T-helper 1 cell treated with Interleukin-12 subunit alpha and Interleukin-12 subunit beta and Interleukin-4 antibody, amounts not matched to agents 30 μg/mL and 1 μg/mL, for 36 hours (primary cell): ENCODE measurements around the gene RIF1.
A peak's percentile ranks its signal among the peaks of the same experiment; 100 is the strongest.
"Not testable (repeated sequence)": the region's sequence is repeated elsewhere in the genome, so short reads cannot be mapped to it uniquely, and the experiment has no call there.

ENCODE experiments used
- H3K27ac Mint-ChIP-seq: one replicate; pipeline ENCODE4 v1.8.0; 2021; ENCODE audit warnings: mild to moderate bottlenecking, mixed read lengths
- H3K27me3 Mint-ChIP-seq: one replicate; pipeline ENCODE4 v1.8.0; 2021; ENCODE audit warnings: low read depth, mixed read lengths
- H3K36me3 Mint-ChIP-seq: one replicate; pipeline ENCODE4 v1.8.0; 2021; ENCODE audit warnings: low read depth, mixed read lengths
- H3K4me1 Mint-ChIP-seq: one replicate; pipeline ENCODE4 v1.8.0; 2021; ENCODE audit warnings: low read depth, mixed read lengths
- H3K4me3 Mint-ChIP-seq: one replicate; pipeline ENCODE4 v1.8.0; 2021; ENCODE audit warnings: mild to moderate bottlenecking, moderate library complexity, mixed read lengths
- H3K9me3 Mint-ChIP-seq: one replicate; pipeline ENCODE4 v1.8.0; 2021; ENCODE audit warnings: mixed read lengths

The RIF1 gene

GRCh38 chr2:151403914-151404313 lies 5.8 kb upstream of the RIF1 start:
- Mint-ChIP-seq H3K4me1 (no peaks in the 10 kb centered on the region), H3K9me3 (no peaks in the 10 kb centered on the region), H3K27ac (no peak overlapping the region), H3K4me3 (no peak overlapping the region), H3K27me3 (peaks cover 7% of the 10 kb centered on the region), H3K36me3 (no peaks in the 10 kb centered on the region)

GRCh38 chr2:151405376-151405775 lies 4.3 kb upstream of the RIF1 start:
- Mint-ChIP-seq H3K4me3 (no peak overlapping the region), H3K36me3 (peaks cover under 1% of the 10 kb centered on the region), H3K27ac (no peak overlapping the region), H3K9me3 (no peaks in the 10 kb centered on the region), H3K4me1 (peaks cover 3% of the 10 kb centered on the region), H3K27me3 (peaks cover 7% of the 10 kb centered on the region)

- peaks cover 13% of the 10 kb centered on the region for H3K4me1 Mint-ChIP-seq
- H3K36me3 Mint-ChIP-seq = peaks cover 3% of the 10 kb centered on the region
- H3K27ac Mint-ChIP-seq = no peak overlapping the region
- no peaks in the 10 kb centered on the region for H3K9me3 Mint-ChIP-seq
- peaks cover 7% of the 10 kb centered on the region for H3K27me3 Mint-ChIP-seq
- no peak overlapping the region for H3K4me3 Mint-ChIP-seq
These were observed 2.4 kb upstream of the RIF1 start for GRCh38 chr2:151407281-151407680.

- peaks cover 11% of the 10 kb centered on the region for H3K36me3 Mint-ChIP-seq
- H3K4me3 Mint-ChIP-seq = peak overlapping the region; percentile 90
- peak overlapping the region; percentile 80 for H3K27ac Mint-ChIP-seq
- H3K9me3 Mint-ChIP-seq = no peaks in the 10 kb centered on the region
- H3K4me1 Mint-ChIP-seq = peaks cover 19% of the 10 kb centered on the region
- H3K27me3 Mint-ChIP-seq = peaks cover 5% of the 10 kb centered on the region
These were observed 708 bp upstream of the RIF1 start for GRCh38 chr2:151408788-151409600.

- no peaks in the 10 kb centered on the region for H3K9me3 Mint-ChIP-seq
- peak overlapping the region; percentile 90 for H3K4me3 Mint-ChIP-seq
- peaks cover 22% of the 10 kb centered on the region for H3K4me1 Mint-ChIP-seq
- peak overlapping the region; percentile 80 for H3K27ac Mint-ChIP-seq
- H3K36me3 Mint-ChIP-seq = peaks cover 16% of the 10 kb centered on the region
- H3K27me3 Mint-ChIP-seq = no peaks in the 10 kb centered on the region
These were observed 758 bp downstream of the RIF1 start for GRCh38 chr2:151410485-151410834.

- H3K9me3 Mint-ChIP-seq = no peaks in the 10 kb centered on the region
- H3K4me1 Mint-ChIP-seq = peaks cover 15% of the 10 kb centered on the region
- H3K36me3 Mint-ChIP-seq = peaks cover 42% of the 10 kb centered on the region
- no peak overlapping the region for H3K27ac Mint-ChIP-seq
- H3K27me3 Mint-ChIP-seq = no peaks in the 10 kb centered on the region
- no peak overlapping the region for H3K4me3 Mint-ChIP-seq
These were observed 7.9 kb downstream of the RIF1 start for GRCh38 chr2:151417650-151418049.

- H3K27me3 Mint-ChIP-seq, H3K27ac Mint-ChIP-seq, H3K9me3 Mint-ChIP-seq, H3K4me3 Mint-ChIP-seq: not testable (repeated sequence)
- Mint-ChIP-seq H3K36me3 (peaks cover 53% of the 10 kb centered on the region), H3K4me1 (peaks cover 28% of the 10 kb centered on the region)
These were observed 12.0 kb downstream of the RIF1 start for GRCh38 chr2:151421681-151422080.

- no peaks in the 10 kb centered on the region for H3K27me3 Mint-ChIP-seq
- peak overlapping the region; percentile 74 for H3K27ac Mint-ChIP-seq
- no peaks in the 10 kb centered on the region for H3K9me3 Mint-ChIP-seq
- peaks cover 25% of the 10 kb centered on the region for H3K4me1 Mint-ChIP-seq
- H3K4me3 Mint-ChIP-seq = peak overlapping the region; percentile 29
- H3K36me3 Mint-ChIP-seq = peaks cover 49% of the 10 kb centered on the region
These were observed 13.3 kb downstream of the RIF1 start for GRCh38 chr2:151422917-151423439.

GRCh38 chr2:151423760-151424159 lies 14.1 kb downstream of the RIF1 start:
- H3K27ac Mint-ChIP-seq = peak overlapping the region; percentile 46
- no peaks in the 10 kb centered on the region for H3K9me3 Mint-ChIP-seq
- H3K27me3 Mint-ChIP-seq = no peaks in the 10 kb centered on the region
- H3K4me1 Mint-ChIP-seq = peaks cover 25% of the 10 kb centered on the region
- H3K4me3 Mint-ChIP-seq = peak overlapping the region; percentile 41
- H3K36me3 Mint-ChIP-seq = peaks cover 53% of the 10 kb centered on the region

- peaks cover 11% of the 10 kb centered on the region for H3K4me1 Mint-ChIP-seq
- no peak overlapping the region for H3K4me3 Mint-ChIP-seq
- peak overlapping the region; percentile 59 for H3K27ac Mint-ChIP-seq
- H3K36me3 Mint-ChIP-seq = peaks cover 36% of the 10 kb centered on the region
- H3K9me3 Mint-ChIP-seq = no peaks in the 10 kb centered on the region
- H3K27me3 Mint-ChIP-seq = no peaks in the 10 kb centered on the region
These were observed 27.9 kb downstream of the RIF1 start for GRCh38 chr2:151437630-151438029.

- Mint-ChIP-seq H3K4me1 (peaks cover 11% of the 10 kb centered on the region), H3K36me3 (peaks cover 34% of the 10 kb centered on the region), H3K9me3 (no peaks in the 10 kb centered on the region), H3K27ac (no peak overlapping the region), H3K27me3 (no peaks in the 10 kb centered on the region), H3K4me3 (no peak overlapping the region)
These were observed 28.8 kb downstream of the RIF1 start for GRCh38 chr2:151438506-151438905.

- Mint-ChIP-seq H3K4me3 (no peak overlapping the region), H3K36me3 (peaks cover 38% of the 10 kb centered on the region), H3K27ac (no peak overlapping the region)
These were observed 29.4 kb downstream of the RIF1 start for GRCh38 chr2:151439127-151439526.

GRCh38 chr2:151459358-151459757 lies 49.7 kb downstream of the RIF1 start:
- Mint-ChIP-seq H3K27me3 (no peaks in the 10 kb centered on the region), H3K4me1 (no peaks in the 10 kb centered on the region), H3K4me3 (no peak overlapping the region), H3K36me3 (peaks cover 49% of the 10 kb centered on the region), H3K9me3 (no peaks in the 10 kb centered on the region), H3K27ac (no peak overlapping the region)

More at GRCh38 chr2:151439127-151439526, 29.4 kb downstream of the RIF1 start:
- peaks cover 11% of the 10 kb centered on the region for H3K4me1 Mint-ChIP-seq
- no peaks in the 10 kb centered on the region for H3K27me3 Mint-ChIP-seq
- H3K9me3 Mint-ChIP-seq = no peaks in the 10 kb centered on the region

- Mint-ChIP-seq H3K27ac (no peak overlapping the region), H3K4me1 (no peaks in the 10 kb centered on the region), H3K9me3 (no peaks in the 10 kb centered on the region), H3K27me3 (no peaks in the 10 kb centered on the region), H3K4me3 (no peak overlapping the region), H3K36me3 (peaks cover 76% of the 10 kb centered on the region)
These were observed 56.1 kb downstream of the RIF1 start for GRCh38 chr2:151465771-151466170.

- no peaks in the 10 kb centered on the region for H3K27me3 Mint-ChIP-seq
- H3K4me1 Mint-ChIP-seq = peaks cover 2% of the 10 kb centered on the region
- no peak overlapping the region for H3K4me3 Mint-ChIP-seq
- no peak overlapping the region for H3K27ac Mint-ChIP-seq
- no peaks in the 10 kb centered on the region for H3K9me3 Mint-ChIP-seq
- H3K36me3 Mint-ChIP-seq = peaks cover 72% of the 10 kb centered on the region
These were observed 60.9 kb downstream of the RIF1 start for GRCh38 chr2:151470556-151470955.
